K562 (cell line): ENCODE measurements around the gene GRB2. TPM values are rescaled to one million over a fixed set of nuclear protein-coding genes. Genes with fewer than 3 reads are reported as not detected.

Experiments
- BMI1 ChIP-seq: fragments of 150-350 bp; IDR thresholded peaks from 2 replicates; pipeline ENCODE4 v1.6.1; 2014; ENCODE audit warnings: low read length
- CGGBP1 ChIP-seq: fragments of 250-450 bp; sonication (Bioruptor Pico); IDR thresholded peaks from 2 replicates; pipeline ENCODE4 v1.9.0; 2021; ENCODE audit warnings: mild to moderate bottlenecking
- CREBBP ChIP-seq: IDR thresholded peaks from one replicate; pipeline ENCODE4 v1.6.1; 2012; ENCODE audit warnings: low read depth, mild to moderate bottlenecking, control low read depth, inconsistent platforms, low read length
- HDAC1 ChIP-seq, 2 experiments: fragments of 450-650 bp; IDR thresholded peaks; 2 replicates each; pipeline ENCODE4 v1.6.1; 2016 to 2017; ENCODE audit warnings: inconsistent platforms in 1 of 2, mild to moderate bottlenecking in 1 of 2, moderate library complexity in 1 of 2
- HDAC2 ChIP-seq: fragments of 450-650 bp; IDR thresholded peaks from 2 replicates; pipeline ENCODE4 v1.6.1; 2016; ENCODE audit warnings: mild to moderate bottlenecking
- HES1 ChIP-seq: fragments of 450-650 bp; IDR thresholded peaks from 2 replicates; pipeline ENCODE4 v1.6.1; 2016; ENCODE audit warnings: low read depth, mild to moderate bottlenecking, moderate library complexity
- HMBOX1 ChIP-seq: sonication (generic); IDR thresholded peaks from 2 replicates; pipeline ENCODE4 v1.6.1; 2016
- NFATC3 ChIP-seq: fragments of 450-650 bp; IDR thresholded peaks from 2 replicates; pipeline ENCODE4 v1.6.1; 2017; ENCODE audit warnings: mild to moderate bottlenecking
- RFX5 ChIP-seq: IDR thresholded peaks from 2 replicates; pipeline ENCODE4 v1.6.1; 2011; ENCODE audit warnings: low read depth, mild to moderate bottlenecking, improper control_type of control experiment, low read length
- TCF7 ChIP-seq: sonication (generic); IDR thresholded peaks from 2 replicates; pipeline ENCODE4 v1.6.1; 2016; ENCODE audit warnings: antibody characterized with exemption, borderline replicate concordance
- TEAD2 ChIP-seq: fragments of 450-650 bp; IDR thresholded peaks from 2 replicates; pipeline ENCODE4 v1.6.1; 2016; ENCODE audit warnings: missing genetic modification characterization, control low read depth, missing compliant biosample characterization
- USF1 ChIP-seq: sonication (generic); formaldehyde crosslinking; IDR thresholded peaks from 2 replicates; pipeline ENCODE4 v1.9.0; 2022; ENCODE audit warnings: mild to moderate bottlenecking, missing genetic modification reagents
- ZNF143 ChIP-seq: sonication (generic); formaldehyde crosslinking; IDR thresholded peaks from 2 replicates; pipeline ENCODE4 v1.9.0; 2022; ENCODE audit warnings: mild to moderate bottlenecking, missing genetic modification reagents
- ZNF175 ChIP-seq: fragments of 200-800 bp; sonication (Bioruptor generic); IDR thresholded peaks from 2 replicates; pipeline ENCODE4 v1.6.1; 2016; ENCODE audit warnings: low read depth, mild to moderate bottlenecking, missing genetic modification characterization, missing compliant biosample characterization
- ZNF224 ChIP-seq: sonication (generic); formaldehyde crosslinking; IDR thresholded peaks from 2 replicates; pipeline ENCODE4 v1.8.0; 2022; ENCODE audit warnings: mild to moderate bottlenecking, missing genetic modification reagents
- ZNF609 ChIP-seq: sonication (generic); formaldehyde crosslinking; IDR thresholded peaks from 2 replicates; pipeline ENCODE4 v1.8.1; 2023; ENCODE audit warnings: missing genetic modification reagents, mild to moderate bottlenecking, borderline replicate concordance
- ZNF766 ChIP-seq: fragments of 200-800 bp; sonication (Bioruptor generic); conservative IDR thresholded peaks from 2 replicates; pipeline ENCODE4 v1.6.1; 2016; ENCODE audit warnings: missing genetic modification characterization, missing compliant biosample characterization
- polyA plus RNA-seq, 8 experiments: library from polyadenylated mRNA; depleted of rRNA in 4 of 8; stranded (reverse) in 5 of 8; unstranded in 3 of 8; fragments of >200 nt; fragmentation: Nextera tagmentation in 2 of 8; fragmentation: Illumina TruSeq in 1 of 8; extraction: Ambion mirVana in 2 of 8; extraction: Trizol in 1 of 8; gene quantifications; 2 replicates each; pipeline versions ENCODE4 v1.2.1 to v1.2.3, GENCODE V29; 2011 to 2014; ENCODE audit warnings: inconsistent platforms in 1 of 8, missing spikeins in 1 of 8
- total RNA-seq, 7 experiments: library from RNA; depleted of rRNA in 6 of 7; stranded (reverse); fragments of >200 nt in 6 of 7; fragmentation: Illumina TruSeq in 2 of 7; extraction: Trizol in 2 of 7; gene quantifications; 2 replicates each; pipeline versions ENCODE4 v1.2.1 to v1.2.3, GENCODE V29; 2011 to 2021; ENCODE audit warnings: low replicate concordance in 1 of 7
- TF ChIP-seq, protein P1 (sequence below): fragments of 450-650 bp; formaldehyde crosslinking; IDR thresholded peaks from 2 replicates; pipeline ENCODE4 v1.4.0; 2020; ENCODE audit warnings: mild to moderate bottlenecking, mixed read lengths

The GRB2 gene
- total and polyA plus RNA-seq, 9 of the 15 experiments (the other 6 are each of a cell fraction or from before 2014, with no cell fraction given): 57.2 to 136 (median 84.8) TPM

DNA sequence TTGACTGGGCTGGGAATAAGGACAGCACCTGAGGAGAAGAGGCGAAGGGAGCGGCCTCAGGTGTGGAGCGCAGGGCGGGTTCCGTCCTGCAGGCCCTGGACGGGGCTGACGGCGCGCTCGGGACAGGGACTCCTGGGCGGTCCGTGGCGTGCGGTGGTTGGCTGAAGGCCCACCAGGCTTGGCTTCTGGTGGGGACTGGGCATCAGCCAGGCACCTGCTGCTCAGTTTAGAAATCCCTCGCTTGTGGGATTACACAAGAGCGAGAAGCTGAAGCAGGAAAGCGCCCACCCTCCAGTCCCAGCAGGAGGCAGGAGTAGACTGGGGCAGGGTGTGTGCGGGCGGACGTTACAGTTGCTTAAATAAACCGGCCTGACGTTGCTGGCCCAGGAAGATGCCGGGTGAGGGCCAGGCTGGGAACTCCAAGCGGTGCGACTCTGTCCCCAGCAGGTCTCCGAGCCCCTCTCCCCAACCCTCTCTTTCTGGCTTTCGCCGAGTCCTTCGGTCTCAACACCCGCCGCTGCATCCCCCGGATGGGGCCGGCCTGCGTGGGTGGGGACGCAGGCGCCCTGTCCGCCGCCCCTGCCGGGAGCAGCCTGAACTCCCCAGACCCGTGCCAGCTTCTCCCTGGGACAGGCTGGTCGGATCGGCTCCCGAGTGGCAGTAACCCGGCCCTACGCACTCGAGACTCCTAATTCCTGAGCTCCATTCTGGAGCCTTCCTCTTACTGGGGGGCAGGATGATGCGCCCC lies 135.1 kb downstream of the GRB2 start (continued):
- TF ChIP-seq RFX5: no peak
- TF ChIP-seq CREBBP: no peak
- TF ChIP-seq ZNF609 (CRISPR knock-in tag): no peak
- no peak for TF ChIP-seq BMI1
- TF ChIP-seq HES1: no peak
- TF ChIP-seq ZNF143 (CRISPR knock-in tag): no peak
- no peak for TF ChIP-seq USF1 (CRISPR knock-in tag)
- peak; percentile 98 for TF ChIP-seq ZNF766
- TF ChIP-seq TEAD2 (tag): no peak
- 0 out of 2 replicates have a peak, but pooled peaks have one; percentile 46 for TF ChIP-seq HDAC2
- TF ChIP-seq ZNF175 (CRISPR knock-in tag): no peak
- TF ChIP-seq CGGBP1 (CRISPR knock-in tag): no peak
- no peak for TF ChIP-seq ZNF224 (CRISPR knock-in tag)
- no peak for TF ChIP-seq NFATC3
- TF ChIP-seq, protein P1, sequence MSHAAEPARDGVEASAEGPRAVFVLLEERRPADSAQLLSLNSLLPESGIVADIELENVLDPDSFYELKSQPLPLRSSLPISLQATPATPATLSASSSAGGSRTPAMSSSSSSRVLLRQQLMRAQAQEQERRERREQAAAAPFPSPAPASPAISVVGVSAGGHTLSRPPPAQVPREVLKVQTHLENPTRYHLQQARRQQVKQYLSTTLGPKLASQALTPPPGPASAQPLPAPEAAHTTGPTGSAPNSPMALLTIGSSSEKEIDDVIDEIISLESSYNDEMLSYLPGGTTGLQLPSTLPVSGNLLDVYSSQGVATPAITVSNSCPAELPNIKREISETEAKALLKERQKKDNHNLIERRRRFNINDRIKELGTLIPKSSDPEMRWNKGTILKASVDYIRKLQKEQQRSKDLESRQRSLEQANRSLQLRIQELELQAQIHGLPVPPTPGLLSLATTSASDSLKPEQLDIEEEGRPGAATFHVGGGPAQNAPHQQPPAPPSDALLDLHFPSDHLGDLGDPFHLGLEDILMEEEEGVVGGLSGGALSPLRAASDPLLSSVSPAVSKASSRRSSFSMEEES (CRISPR knock-in tag): no peak
- peak in 1 of 2 experiments; percentile 70; a peak in 2 of 4 replicates for TF ChIP-seq HDAC1 (IDR thresholded peaks at IDR 0.05)
- TF ChIP-seq TCF7: no peak
- no peak for TF ChIP-seq HMBOX1
